Thyroid gland (tissue), 4 donors: ENCODE measurements around the gene SLC25A21.

ENCODE experiments used
- POLR2A ChIP-seq, 2 donors: fragments of 450-650 bp; IDR thresholded peaks; one replicate each; pipeline ENCODE4 v1.6.1; 2017; ENCODE audit warnings: antibody characterized with exemption in 2 of 2, mild to moderate bottlenecking in 2 of 2, moderate library complexity in 1 of 2
- TF ChIP-seq, protein P1 (sequence below), 6 experiments: fragments of 200-600 bp in 3 of 6; fragments of 450-650 bp in 3 of 6; sonication (generic) in 3 of 6; IDR thresholded peaks; one replicate each; pipeline ENCODE4 v1.5.1; 2016 to 2019; ENCODE audit warnings: antibody characterized with exemption in 6 of 6, mild to moderate bottlenecking in 2 of 6, inconsistent platforms in 1 of 6, moderate library complexity in 1 of 6

DNA sequence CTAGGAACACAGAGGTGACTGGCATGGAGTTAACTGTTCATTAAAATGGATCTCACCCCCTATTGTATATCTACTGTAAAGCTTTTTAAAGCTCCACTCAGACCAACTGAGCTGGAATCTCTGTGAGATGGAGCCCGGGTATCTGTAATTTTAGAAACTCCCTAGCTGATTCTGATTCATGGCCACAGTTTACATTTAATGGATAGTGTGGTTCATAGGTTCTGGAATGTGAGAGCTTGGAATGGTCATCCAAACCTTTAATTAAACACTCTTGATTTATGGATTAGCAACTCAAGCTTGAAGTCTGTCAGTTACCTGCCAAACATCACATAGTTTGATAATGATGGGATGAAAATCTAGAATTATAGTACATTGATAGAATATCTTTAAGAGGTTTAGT, 183.8 kb downstream of the SLC25A21 start:
- TF ChIP-seq, protein P1, sequence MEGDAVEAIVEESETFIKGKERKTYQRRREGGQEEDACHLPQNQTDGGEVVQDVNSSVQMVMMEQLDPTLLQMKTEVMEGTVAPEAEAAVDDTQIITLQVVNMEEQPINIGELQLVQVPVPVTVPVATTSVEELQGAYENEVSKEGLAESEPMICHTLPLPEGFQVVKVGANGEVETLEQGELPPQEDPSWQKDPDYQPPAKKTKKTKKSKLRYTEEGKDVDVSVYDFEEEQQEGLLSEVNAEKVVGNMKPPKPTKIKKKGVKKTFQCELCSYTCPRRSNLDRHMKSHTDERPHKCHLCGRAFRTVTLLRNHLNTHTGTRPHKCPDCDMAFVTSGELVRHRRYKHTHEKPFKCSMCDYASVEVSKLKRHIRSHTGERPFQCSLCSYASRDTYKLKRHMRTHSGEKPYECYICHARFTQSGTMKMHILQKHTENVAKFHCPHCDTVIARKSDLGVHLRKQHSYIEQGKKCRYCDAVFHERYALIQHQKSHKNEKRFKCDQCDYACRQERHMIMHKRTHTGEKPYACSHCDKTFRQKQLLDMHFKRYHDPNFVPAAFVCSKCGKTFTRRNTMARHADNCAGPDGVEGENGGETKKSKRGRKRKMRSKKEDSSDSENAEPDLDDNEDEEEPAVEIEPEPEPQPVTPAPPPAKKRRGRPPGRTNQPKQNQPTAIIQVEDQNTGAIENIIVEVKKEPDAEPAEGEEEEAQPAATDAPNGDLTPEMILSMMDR (IDR thresholded peaks at IDR 0.05): no peak
- TF ChIP-seq POLR2A (IDR thresholded peaks at IDR 0.05): no peak
